ENCODE data around the gene PPM1F. TPM values are rescaled to one million over a fixed set of nuclear protein-coding genes. Genes with fewer than 3 reads are reported as not detected.

PPM1F gene
- total RNA-seq, 1 experiment from 2014 or later = 28.6 TPM

DNA sequence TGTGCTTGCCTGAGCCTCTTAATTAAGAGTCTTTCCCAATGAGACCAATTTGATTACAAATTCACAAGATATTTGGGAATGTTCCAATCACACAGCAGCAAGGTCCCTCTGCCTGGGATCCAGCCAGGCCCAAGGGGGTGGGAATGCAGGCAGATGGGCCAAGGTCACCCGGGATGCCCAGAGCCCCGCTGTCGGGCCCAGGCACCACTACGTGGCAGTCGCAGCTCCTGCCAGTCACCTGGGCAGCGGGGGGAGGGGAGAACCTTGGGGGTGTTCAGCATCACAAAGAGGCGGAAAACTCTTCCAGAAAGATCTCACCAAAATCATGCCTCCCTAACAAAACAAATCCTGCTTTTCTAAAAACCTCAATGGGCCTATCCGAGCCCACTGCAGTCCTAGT is 30.9 kb downstream of the PPM1F start (continued):
- TF ChIP-seq, protein P1, sequence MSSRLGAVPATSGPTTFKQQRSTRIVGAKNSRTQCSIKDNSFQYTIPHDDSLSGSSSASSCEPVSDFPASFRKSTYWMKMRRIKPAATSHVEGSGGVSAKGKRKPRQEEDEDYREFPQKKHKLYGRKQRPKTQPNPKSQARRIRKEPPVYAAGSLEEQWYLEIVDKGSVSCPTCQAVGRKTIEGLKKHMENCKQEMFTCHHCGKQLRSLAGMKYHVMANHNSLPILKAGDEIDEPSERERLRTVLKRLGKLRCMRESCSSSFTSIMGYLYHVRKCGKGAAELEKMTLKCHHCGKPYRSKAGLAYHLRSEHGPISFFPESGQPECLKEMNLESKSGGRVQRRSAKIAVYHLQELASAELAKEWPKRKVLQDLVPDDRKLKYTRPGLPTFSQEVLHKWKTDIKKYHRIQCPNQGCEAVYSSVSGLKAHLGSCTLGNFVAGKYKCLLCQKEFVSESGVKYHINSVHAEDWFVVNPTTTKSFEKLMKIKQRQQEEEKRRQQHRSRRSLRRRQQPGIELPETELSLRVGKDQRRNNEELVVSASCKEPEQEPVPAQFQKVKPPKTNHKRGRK (CRISPR knock-in tag; IDR thresholded peaks at IDR 0.05; ENCODE audit: borderline replicate concordance) = no peak
- no peak for TF ChIP-seq ARID4B (CRISPR knock-in tag; IDR thresholded peaks at IDR 0.05; ENCODE audit: borderline replicate concordance)
- no peak; the same call in 1 of the 2 replicates for TF ChIP-seq SP1 (CRISPR knock-in tag; conservative IDR thresholded peaks at IDR 0.05)
- TF ChIP-seq, protein P2, sequence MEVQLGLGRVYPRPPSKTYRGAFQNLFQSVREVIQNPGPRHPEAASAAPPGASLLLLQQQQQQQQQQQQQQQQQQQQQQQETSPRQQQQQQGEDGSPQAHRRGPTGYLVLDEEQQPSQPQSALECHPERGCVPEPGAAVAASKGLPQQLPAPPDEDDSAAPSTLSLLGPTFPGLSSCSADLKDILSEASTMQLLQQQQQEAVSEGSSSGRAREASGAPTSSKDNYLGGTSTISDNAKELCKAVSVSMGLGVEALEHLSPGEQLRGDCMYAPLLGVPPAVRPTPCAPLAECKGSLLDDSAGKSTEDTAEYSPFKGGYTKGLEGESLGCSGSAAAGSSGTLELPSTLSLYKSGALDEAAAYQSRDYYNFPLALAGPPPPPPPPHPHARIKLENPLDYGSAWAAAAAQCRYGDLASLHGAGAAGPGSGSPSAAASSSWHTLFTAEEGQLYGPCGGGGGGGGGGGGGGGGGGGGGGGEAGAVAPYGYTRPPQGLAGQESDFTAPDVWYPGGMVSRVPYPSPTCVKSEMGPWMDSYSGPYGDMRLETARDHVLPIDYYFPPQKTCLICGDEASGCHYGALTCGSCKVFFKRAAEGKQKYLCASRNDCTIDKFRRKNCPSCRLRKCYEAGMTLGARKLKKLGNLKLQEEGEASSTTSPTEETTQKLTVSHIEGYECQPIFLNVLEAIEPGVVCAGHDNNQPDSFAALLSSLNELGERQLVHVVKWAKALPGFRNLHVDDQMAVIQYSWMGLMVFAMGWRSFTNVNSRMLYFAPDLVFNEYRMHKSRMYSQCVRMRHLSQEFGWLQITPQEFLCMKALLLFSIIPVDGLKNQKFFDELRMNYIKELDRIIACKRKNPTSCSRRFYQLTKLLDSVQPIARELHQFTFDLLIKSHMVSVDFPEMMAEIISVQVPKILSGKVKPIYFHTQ (CRISPR knock-in tag; IDR thresholded peaks at IDR 0.05) = no peak
- TF ChIP-seq NFATC4 (CRISPR knock-in tag; IDR thresholded peaks at IDR 0.05) = no peak
- peak; percentile 5; the same call in 1 of the 2 replicates for TF ChIP-seq ZNF263 (CRISPR knock-in tag; IDR thresholded peaks at IDR 0.05; ENCODE audit: low read depth)
- TF ChIP-seq, protein P3, sequence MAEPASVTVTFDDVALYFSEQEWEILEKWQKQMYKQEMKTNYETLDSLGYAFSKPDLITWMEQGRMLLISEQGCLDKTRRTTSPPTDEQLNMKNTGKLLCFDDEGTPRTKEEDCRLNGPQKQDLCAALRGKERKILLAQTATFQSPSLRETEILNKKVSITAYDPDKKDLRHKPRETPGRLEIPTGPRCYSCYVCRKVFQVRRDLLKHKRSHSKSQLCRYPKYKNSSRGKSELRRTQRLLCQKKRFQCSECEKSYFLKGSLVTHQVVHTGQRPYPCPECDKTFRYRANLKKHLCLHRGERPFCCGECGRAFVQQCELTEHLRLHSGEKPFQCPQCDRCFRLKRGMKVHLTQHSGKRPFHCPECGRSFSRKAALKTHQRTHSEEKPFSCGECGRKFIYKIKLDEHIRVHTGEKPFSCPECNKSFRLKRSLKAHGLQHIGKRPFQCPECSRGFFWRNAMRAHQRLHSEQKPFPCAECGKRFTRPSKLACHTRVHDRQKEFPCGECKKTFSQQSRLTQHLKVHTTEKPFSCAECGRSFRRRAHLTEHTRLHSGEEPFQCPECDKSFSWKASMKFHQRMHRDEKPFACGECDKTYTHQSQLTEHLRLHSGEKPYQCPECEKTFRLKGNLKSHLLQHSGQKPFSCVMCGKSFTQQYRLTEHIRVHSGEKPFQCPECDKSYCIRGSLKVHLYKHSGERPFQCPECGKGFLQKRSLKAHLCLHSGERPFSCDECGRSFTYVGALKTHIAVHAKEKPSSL (CRISPR knock-in tag; conservative IDR thresholded peaks at IDR 0.05) = no peak
- no peak for TF ChIP-seq STAT6 (CRISPR knock-in tag; conservative IDR thresholded peaks at IDR 0.05; ENCODE audit: low read depth)
- TF ChIP-seq SMAD3 (CRISPR knock-in tag; IDR thresholded peaks at IDR 0.05; ENCODE audit: borderline replicate concordance) = peak; percentile 64; the same call in 1 of the 2 replicates
- TF ChIP-seq AFF4 (CRISPR knock-in tag; IDR thresholded peaks at IDR 0.05; ENCODE audit: borderline replicate concordance) = no peak
- TF ChIP-seq, protein P4, sequence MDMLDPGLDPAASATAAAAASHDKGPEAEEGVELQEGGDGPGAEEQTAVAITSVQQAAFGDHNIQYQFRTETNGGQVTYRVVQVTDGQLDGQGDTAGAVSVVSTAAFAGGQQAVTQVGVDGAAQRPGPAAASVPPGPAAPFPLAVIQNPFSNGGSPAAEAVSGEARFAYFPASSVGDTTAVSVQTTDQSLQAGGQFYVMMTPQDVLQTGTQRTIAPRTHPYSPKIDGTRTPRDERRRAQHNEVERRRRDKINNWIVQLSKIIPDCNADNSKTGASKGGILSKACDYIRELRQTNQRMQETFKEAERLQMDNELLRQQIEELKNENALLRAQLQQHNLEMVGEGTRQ (CRISPR knock-in tag; IDR thresholded peaks at IDR 0.05) = no peak
- no peak for TF ChIP-seq TEAD4 (CRISPR knock-in tag; IDR thresholded peaks at IDR 0.05)
- TF ChIP-seq ZNF423 (CRISPR knock-in tag; IDR thresholded peaks at IDR 0.05) = no peak
- no peak for TF ChIP-seq ZBTB21 (CRISPR knock-in tag; IDR thresholded peaks at IDR 0.05; ENCODE audit: borderline replicate concordance)
- TF ChIP-seq SOX15 (CRISPR knock-in tag; IDR thresholded peaks at IDR 0.05) = no peak
- TF ChIP-seq FOXK1 (CRISPR knock-in tag; IDR thresholded peaks at IDR 0.05) = 0 out of 2 replicates have a peak, but pooled peaks have one; percentile 40
- TF ChIP-seq CBFB (CRISPR knock-in tag; IDR thresholded peaks at IDR 0.05; ENCODE audit: low read depth) = no peak
- no peak for TF ChIP-seq ETV6 (CRISPR knock-in tag; IDR thresholded peaks at IDR 0.05)
